Measurements from ENCODE around the gene MDGA2.

Gene MDGA2

GRCh38 chr14:47500369-47500768 lies 175.0 kb downstream of the MDGA2 start:
- TF ChIP-seq CTCF (conservative IDR thresholded peaks at IDR 0.05; ENCODE audit: low read depth, low read length) = no peak
- H3K4me3 ChIP-seq (IDR thresholded peaks at IDR 0.05; ENCODE audit: insufficient read depth, low read depth, low read length) = no peak overlapping the region
- H3K27me3 ChIP-seq (ENCODE audit: insufficient read depth, low read depth) = no peaks in the 10 kb centered on the region
- H3K4me2 ChIP-seq = no peak overlapping the region
- no peak overlapping the region for H3K27ac ChIP-seq
- H3K36me3 ChIP-seq (ENCODE audit: insufficient read depth) = no peaks in the 10 kb centered on the region
- H4K20me1 ChIP-seq (ENCODE audit: insufficient read depth) = no peaks in the 10 kb centered on the region
- H2AFZ ChIP-seq (ENCODE audit: low read depth) = no peak overlapping the region
- H3K79me2 ChIP-seq (ENCODE audit: insufficient read depth, low read depth) = no peaks in the 10 kb centered on the region
- H3K9ac ChIP-seq = no peak overlapping the region
- H3K4me1 ChIP-seq (ENCODE audit: low read depth, poor library complexity, severe bottlenecking) = no peaks in the 10 kb centered on the region

DNA sequence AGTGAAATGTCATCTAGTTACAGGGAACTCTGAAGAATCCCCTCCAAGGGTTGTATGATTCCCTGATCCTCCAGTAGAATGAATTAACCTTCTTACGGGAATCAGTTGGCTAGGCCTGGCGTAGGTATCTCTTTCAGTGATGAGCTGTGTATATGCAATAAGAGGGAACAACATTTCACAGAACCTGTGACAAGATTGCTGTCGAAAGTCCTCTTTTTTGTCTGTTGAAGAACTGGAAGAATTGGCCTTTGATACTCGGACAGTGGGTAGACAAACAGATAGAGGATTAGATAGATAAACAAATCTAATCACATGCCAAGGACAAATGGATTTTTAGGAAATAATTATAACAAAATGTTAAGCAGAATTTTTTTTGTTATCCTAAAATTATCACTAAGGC lies 184.6 kb downstream of the MDGA2 start:
- H3K36me3 ChIP-seq (ENCODE audit: insufficient read depth) = no peaks in the 10 kb centered on the region
- no peaks in the 10 kb centered on the region for H3K4me1 ChIP-seq (ENCODE audit: low read depth, poor library complexity, severe bottlenecking)
- H2AFZ ChIP-seq (ENCODE audit: low read depth) = no peak overlapping the region
- H3K27me3 ChIP-seq (ENCODE audit: insufficient read depth, low read depth) = no peaks in the 10 kb centered on the region
- TF ChIP-seq CTCF (conservative IDR thresholded peaks at IDR 0.05; ENCODE audit: low read depth, low read length) = no peak
- no peak overlapping the region for H3K4me2 ChIP-seq
- H3K4me3 ChIP-seq (IDR thresholded peaks at IDR 0.05; ENCODE audit: insufficient read depth, low read depth, low read length) = no peak overlapping the region
- no peak overlapping the region for H3K9ac ChIP-seq
- H3K27ac ChIP-seq = no peak overlapping the region
- H4K20me1 ChIP-seq (ENCODE audit: insufficient read depth) = no peaks in the 10 kb centered on the region
- H3K79me2 ChIP-seq (ENCODE audit: insufficient read depth, low read depth) = no peaks in the 10 kb centered on the region

DNA sequence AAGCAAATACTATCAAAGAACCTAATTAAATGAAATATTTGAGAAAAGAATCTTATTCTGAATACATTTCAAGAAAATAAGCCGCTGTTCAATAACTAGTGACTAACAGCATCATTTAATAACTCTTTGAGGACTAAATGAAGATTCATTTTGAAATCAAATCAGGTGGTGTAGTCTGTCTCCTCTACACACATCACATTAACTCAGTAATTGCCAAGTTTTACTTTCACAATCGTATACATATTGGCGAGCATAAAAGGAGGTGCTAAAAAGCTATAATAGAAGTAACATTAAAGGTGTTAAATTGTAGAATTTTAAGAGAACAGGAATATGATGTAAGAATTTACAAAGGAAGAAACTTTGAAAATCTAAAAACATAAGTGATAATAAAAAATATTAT lies 185.1 kb downstream of the MDGA2 start:
- H2AFZ ChIP-seq (ENCODE audit: low read depth) = no peak overlapping the region
- no peak overlapping the region for H3K4me2 ChIP-seq
- H3K4me1 ChIP-seq (ENCODE audit: low read depth, poor library complexity, severe bottlenecking) = no peaks in the 10 kb centered on the region
- no peak overlapping the region for H3K27ac ChIP-seq
- H3K4me3 ChIP-seq (IDR thresholded peaks at IDR 0.05; ENCODE audit: insufficient read depth, low read depth, low read length) = no peak overlapping the region
- H3K9ac ChIP-seq = no peak overlapping the region
- H3K79me2 ChIP-seq (ENCODE audit: insufficient read depth, low read depth) = no peaks in the 10 kb centered on the region
- H4K20me1 ChIP-seq (ENCODE audit: insufficient read depth) = no peaks in the 10 kb centered on the region
- no peaks in the 10 kb centered on the region for H3K27me3 ChIP-seq (ENCODE audit: insufficient read depth, low read depth)
- TF ChIP-seq CTCF (conservative IDR thresholded peaks at IDR 0.05; ENCODE audit: low read depth, low read length) = no peak
- H3K36me3 ChIP-seq (ENCODE audit: insufficient read depth) = no peaks in the 10 kb centered on the region

GRCh38 chr14:47485421-47485820 lies 190.0 kb downstream of the MDGA2 start:
- Histone ChIP-seq H3K36me3 (ENCODE audit: insufficient read depth) (no peaks in the 10 kb centered on the region), H2AFZ (ENCODE audit: low read depth) (no peak overlapping the region), H3K4me3 (IDR thresholded peaks at IDR 0.05; ENCODE audit: insufficient read depth, low read depth, low read length) (no peak overlapping the region), H3K27ac (no peak overlapping the region), H3K27me3 (ENCODE audit: insufficient read depth, low read depth) (no peaks in the 10 kb centered on the region), H3K9ac (no peak overlapping the region), H4K20me1 (ENCODE audit: insufficient read depth) (no peaks in the 10 kb centered on the region), H3K4me1 (ENCODE audit: low read depth, poor library complexity, severe bottlenecking) (no peaks in the 10 kb centered on the region), H3K79me2 (ENCODE audit: insufficient read depth, low read depth) (no peaks in the 10 kb centered on the region), H3K4me2 (no peak overlapping the region)
- TF ChIP-seq CTCF (conservative IDR thresholded peaks at IDR 0.05; ENCODE audit: low read depth, low read length) = no peak

- no peak overlapping the region for H3K27ac ChIP-seq
- no peak overlapping the region for H3K4me3 ChIP-seq (IDR thresholded peaks at IDR 0.05; ENCODE audit: insufficient read depth, low read depth, low read length)
- no peaks in the 10 kb centered on the region for H3K79me2 ChIP-seq (ENCODE audit: insufficient read depth, low read depth)
- TF ChIP-seq CTCF (conservative IDR thresholded peaks at IDR 0.05; ENCODE audit: low read depth, low read length) = no peak
- H3K4me2 ChIP-seq = no peak overlapping the region
- H3K9ac ChIP-seq = no peak overlapping the region
- no peaks in the 10 kb centered on the region for H3K4me1 ChIP-seq (ENCODE audit: low read depth, poor library complexity, severe bottlenecking)
- no peaks in the 10 kb centered on the region for H3K27me3 ChIP-seq (ENCODE audit: insufficient read depth, low read depth)
- H3K36me3 ChIP-seq (ENCODE audit: insufficient read depth) = no peaks in the 10 kb centered on the region
- no peak overlapping the region for H2AFZ ChIP-seq (ENCODE audit: low read depth)
- H4K20me1 ChIP-seq (ENCODE audit: insufficient read depth) = no peaks in the 10 kb centered on the region
These were observed 192.0 kb downstream of the MDGA2 start for GRCh38 chr14:47483449-47483848.

Data from KMS-11 (cell line).